Kidney (tissue), 14 donors: Measurements from ENCODE around the gene MYMK. TPM values are rescaled to one million over a fixed set of nuclear protein-coding genes. Genes with fewer than 3 reads are reported as not detected.

Source experiments
- DNase-seq, 5 donors: peaks; one replicate each; pipeline ENCODE4 v3.0.0-alpha.2; 2013 to 2020
- FAIRE-seq: peaks from 2 replicates; lab custom pipeline; 2012; peaks lifted over from hg19 to GRCh38; lab: Jason Lieb, UNC
- H3K27ac ChIP-seq, 2 donors: one replicate each; pipeline ENCODE4 v1.7.0; 2013; ENCODE audit warnings: low read depth in 2 of 2, low read length in 2 of 2, inconsistent platforms in 1 of 2
- H3K27me3 ChIP-seq: one replicate; pipeline ENCODE4 v1.7.1; 2013; ENCODE audit warnings: low read length, inconsistent platforms; ENCODE audit not compliant: control insufficient read depth, insufficient read depth
- H3K36me3 ChIP-seq, 3 donors: one replicate each; pipeline versions ENCODE4 v1.7.0 to v1.7.1; 2013; ENCODE audit warnings: low read length in 3 of 3, control low read depth in 1 of 3, inconsistent platforms in 1 of 3; ENCODE audit not compliant: insufficient read depth in 3 of 3, control insufficient read depth in 2 of 3
- H3K4me1 ChIP-seq, 3 donors: one replicate each; pipeline versions ENCODE4 v1.7.0 to v1.7.1; 2013; ENCODE audit warnings: low read length in 3 of 3, inconsistent platforms in 1 of 3, low read depth in 1 of 3; ENCODE audit not compliant: control insufficient read depth in 2 of 3, insufficient read depth in 2 of 3
- H3K4me3 ChIP-seq, 3 donors: one replicate each; pipeline versions ENCODE4 v1.7.0 to v1.8.1; 2013; ENCODE audit warnings: low read length in 3 of 3, control low read depth in 1 of 3, inconsistent platforms in 1 of 3
- H3K9ac ChIP-seq, 3 donors: one replicate each; pipeline versions ENCODE4 v1.7.0 to v1.7.1; 2013; ENCODE audit warnings: low read length in 3 of 3, control low read depth in 1 of 3, inconsistent platforms in 1 of 3
- H3K9me3 ChIP-seq, 3 donors: one replicate each; pipeline versions ENCODE4 v1.7.0 to v1.7.1; 2013; ENCODE audit warnings: low read length in 3 of 3, control low read depth in 1 of 3, inconsistent platforms in 1 of 3; ENCODE audit not compliant: control insufficient read depth in 2 of 3, insufficient read depth in 1 of 3
- CTCF ChIP-seq: IDR thresholded peaks from 3 replicates; pipeline ENCODE4 v1.5.1; 2012; ENCODE audit warnings: mild to moderate bottlenecking, moderate library complexity, borderline replicate concordance; ENCODE audit not compliant: insufficient read depth; ENCODE audit errors: extremely low read depth
- intact Hi-C: fragments of 100-400 bp; cut with DNase I; formaldehyde crosslinking; loops from one replicate; pipeline ENCODE4 v1.11.1; 2022
- polyA plus RNA-seq: library from polyadenylated mRNA; stranded (reverse); fragments of 350-450 nt; fragmentation: Illumina TruSeq; extraction: RNeasy Lipid Tissue Mini Kit (QIAGEN cat#74804); gene quantifications from one replicate; pipeline ENCODE4 v1.2.3, GENCODE V29; 2014; ENCODE audit warnings: low read depth, low replicate concordance; ENCODE audit not compliant: insufficient read depth
- total RNA-seq: library from RNA; stranded (reverse); fragmentation: NEBNext Ultra II Directional; extraction: Animal tissue kit (Norgen Biotek cat#: 25700); gene quantifications from one replicate; pipeline ENCODE4 v1.2.1, GENCODE V29; 2021
- donor health status: control.
- donor health status: control.
- donor health status: control.
- donor health status: control.
- donor health status: control.
- donor health status: DM: yes; HTN: yes; CAD: no.
- donor health status: Normal renal cell carcinoma (clear cell type).

MYMK gene
- total and polyA plus RNA-seq, 2 donors from 2014 or later, result not detected

DNA sequence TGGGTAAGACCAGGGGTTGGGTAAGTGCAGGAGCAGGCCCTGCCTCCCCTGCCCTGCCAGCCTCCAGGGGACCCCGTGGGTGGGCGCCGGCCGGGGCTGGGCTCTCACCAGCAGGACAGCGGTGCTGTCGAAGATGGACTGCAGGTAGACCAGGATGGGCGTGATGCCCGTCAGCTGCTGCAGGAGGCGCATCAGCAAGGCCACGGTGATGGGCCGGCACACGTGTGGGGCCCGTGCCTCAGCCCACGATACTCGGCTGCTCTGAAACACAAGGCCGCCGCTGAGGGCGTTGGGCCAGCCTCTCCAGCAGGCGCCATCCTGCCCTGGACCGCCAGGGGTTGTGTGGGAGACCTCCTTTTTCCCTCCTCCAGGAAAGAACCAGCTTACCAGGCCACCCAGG is 49.9 kb downstream of the MYMK start:
- Histone ChIP-seq H3K4me1 (peaks cover 0 to 5% (median 0%) of the 10 kb centered on the region in 3 donors), H3K4me3 (no peak overlapping the region), H3K27me3 (no peaks in the 10 kb centered on the region), H3K36me3 (no peaks in the 10 kb centered on the region), H3K9me3 (no peaks in the 10 kb centered on the region), H3K27ac (no peak overlapping the region), H3K9ac (no peak overlapping the region)
- FAIRE-seq (no peak), DNase-seq (no peak)
- intact Hi-C loops, result no loop called here
- no peak for TF ChIP-seq CTCF

GRCh38 chr9:133474215-133474614 is 50.5 kb downstream of the MYMK start:
- intact Hi-C loops, result no loop called here
- no peaks in the 10 kb centered on the region for H3K27me3 ChIP-seq
- no peak for TF ChIP-seq CTCF
- H3K9ac ChIP-seq, result no peak overlapping the region
- no peak overlapping the region for H3K27ac ChIP-seq
- H3K9me3 ChIP-seq, result no peaks in the 10 kb centered on the region
- no peak overlapping the region for H3K4me3 ChIP-seq
- FAIRE-seq, result no peak
- DNase-seq, result no peak
- H3K36me3 ChIP-seq, result no peaks in the 10 kb centered on the region
- H3K4me1 ChIP-seq, result peaks cover 0 to 3% (median 0%) of the 10 kb centered on the region in 3 donors

DNA sequence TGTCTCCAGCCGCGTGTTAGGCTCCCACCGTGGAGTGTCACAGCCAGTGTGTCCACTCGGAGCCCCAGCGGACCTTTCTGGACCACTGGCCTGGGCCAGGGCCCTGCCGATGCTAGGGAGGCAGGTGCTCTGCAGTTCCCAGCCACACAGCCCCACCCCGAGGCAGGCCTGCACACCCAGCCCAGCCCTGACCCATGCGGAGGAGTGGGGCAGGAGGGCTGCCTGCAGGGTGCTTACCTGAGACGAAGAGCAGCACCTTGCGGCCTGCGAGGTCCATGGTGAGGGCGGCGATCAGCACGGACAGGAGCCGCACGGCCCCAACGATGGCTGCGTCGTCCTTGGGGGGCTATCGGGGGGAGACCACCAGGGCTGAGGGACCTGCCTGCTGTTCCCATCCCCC is 51.0 kb downstream of the MYMK start:
- no peak for TF ChIP-seq CTCF
- no peak for FAIRE-seq
- intact Hi-C loops, result no loop called here
- H3K27ac ChIP-seq, result no peak overlapping the region
- no peaks in the 10 kb centered on the region for H3K9me3 ChIP-seq
- H3K4me3 ChIP-seq, result no peak overlapping the region
- no peak overlapping the region for H3K9ac ChIP-seq
- no peaks in the 10 kb centered on the region for H3K27me3 ChIP-seq
- peak in 1 of 5 donors; percentile 74 for DNase-seq
- peaks cover 0 to 2% (median 0%) of the 10 kb centered on the region in 3 donors for H3K36me3 ChIP-seq
- H3K4me1 ChIP-seq, result peaks cover 0 to 3% (median 0%) of the 10 kb centered on the region in 3 donors

- no peak for FAIRE-seq
- Histone ChIP-seq H3K27me3 (no peaks in the 10 kb centered on the region), H3K36me3 (peaks cover 0 to 7% (median 0%) of the 10 kb centered on the region in 3 donors), H3K9me3 (no peaks in the 10 kb centered on the region), H3K9ac (no peak overlapping the region), H3K27ac (no peak overlapping the region), H3K4me3 (no peak overlapping the region), H3K4me1 (no peaks in the 10 kb centered on the region)
- no peak for TF ChIP-seq CTCF
- DNase-seq, result peak in 1 of 5 donors; percentile 73
- intact Hi-C loops, result no loop called here
Observed at GRCh38 chr9:133472753-133473378, 51.9 kb downstream of the MYMK start.
